HFF-Myc (cell line): Measurements from ENCODE around the gene KIRREL3.

Source experiments
- DNase-seq: peaks from one replicate; pipeline ENCODE4 v3.0.0-alpha.2; 2011; ENCODE audit warnings: low read depth; ENCODE audit errors: extremely low read depth
- H3K4me3 ChIP-seq: replicated peaks from 2 replicates; pipeline ENCODE4 v1.5.1; 2011; ENCODE audit warnings: low read depth, mild to moderate bottlenecking, control low read depth, low read length
- TF ChIP-seq, protein P1 (sequence below): IDR thresholded peaks from 2 replicates; pipeline ENCODE4 v1.5.1; 2012; ENCODE audit warnings: mild to moderate bottlenecking, low read depth, low read length, control low read depth; ENCODE audit errors: missing control alignments

Gene KIRREL3

GRCh38 chr11:126914166-126914565 is 86.4 kb downstream of the KIRREL3 start:
- TF ChIP-seq, protein P1, sequence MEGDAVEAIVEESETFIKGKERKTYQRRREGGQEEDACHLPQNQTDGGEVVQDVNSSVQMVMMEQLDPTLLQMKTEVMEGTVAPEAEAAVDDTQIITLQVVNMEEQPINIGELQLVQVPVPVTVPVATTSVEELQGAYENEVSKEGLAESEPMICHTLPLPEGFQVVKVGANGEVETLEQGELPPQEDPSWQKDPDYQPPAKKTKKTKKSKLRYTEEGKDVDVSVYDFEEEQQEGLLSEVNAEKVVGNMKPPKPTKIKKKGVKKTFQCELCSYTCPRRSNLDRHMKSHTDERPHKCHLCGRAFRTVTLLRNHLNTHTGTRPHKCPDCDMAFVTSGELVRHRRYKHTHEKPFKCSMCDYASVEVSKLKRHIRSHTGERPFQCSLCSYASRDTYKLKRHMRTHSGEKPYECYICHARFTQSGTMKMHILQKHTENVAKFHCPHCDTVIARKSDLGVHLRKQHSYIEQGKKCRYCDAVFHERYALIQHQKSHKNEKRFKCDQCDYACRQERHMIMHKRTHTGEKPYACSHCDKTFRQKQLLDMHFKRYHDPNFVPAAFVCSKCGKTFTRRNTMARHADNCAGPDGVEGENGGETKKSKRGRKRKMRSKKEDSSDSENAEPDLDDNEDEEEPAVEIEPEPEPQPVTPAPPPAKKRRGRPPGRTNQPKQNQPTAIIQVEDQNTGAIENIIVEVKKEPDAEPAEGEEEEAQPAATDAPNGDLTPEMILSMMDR: no peak
- no peak for DNase-seq

GRCh38 chr11:126904520-126904919 is 96.0 kb downstream of the KIRREL3 start:
- no peak overlapping the region for H3K4me3 ChIP-seq
- DNase-seq: no peak
- TF ChIP-seq, protein P1: no peak

More at GRCh38 chr11:126914166-126914565, 86.4 kb downstream of the KIRREL3 start:
- no peak overlapping the region for H3K4me3 ChIP-seq

- no peak for DNase-seq
- TF ChIP-seq, protein P1: no peak
Measured at GRCh38 chr11:126901783-126902182, 98.8 kb downstream of the KIRREL3 start.

GRCh38 chr11:126899961-126900748 is 100.4 kb downstream of the KIRREL3 start:
- no peak overlapping the region for H3K4me3 ChIP-seq
- no peak for DNase-seq
- TF ChIP-seq, protein P1: no peak

More at GRCh38 chr11:126901783-126902182, 98.8 kb downstream of the KIRREL3 start:
- no peak overlapping the region for H3K4me3 ChIP-seq

- no peak overlapping the region for H3K4me3 ChIP-seq
- DNase-seq: no peak
- TF ChIP-seq, protein P1: no peak
Measured at GRCh38 chr11:126898802-126899201, 101.8 kb downstream of the KIRREL3 start.

GRCh38 chr11:126897430-126897829 is 103.1 kb downstream of the KIRREL3 start:
- TF ChIP-seq, protein P1: no peak
- no peak for DNase-seq
- no peak overlapping the region for H3K4me3 ChIP-seq
